OCI-LY3 (cell line): ENCODE measurements around the gene HMCN1.

Experiments
- CTCF ChIP-seq: fragments of 200-600, 300-600 bp; sonication (generic); IDR thresholded peaks from 2 replicates; pipeline ENCODE4 v1.5.1; 2014; ENCODE audit warnings: antibody characterized with exemption, low read length, low read depth
- EZH2phosphoT487 ChIP-seq: fragments of 200-600 bp; shearing (Covaris generic); IDR thresholded peaks from 2 replicates; pipeline ENCODE4 v1.6.1; 2018; ENCODE audit warnings: antibody characterized with exemption, mixed run types, low read depth

GRCh38 chr1:185811073-185811709 lies 77.0 kb downstream of the HMCN1 start:
- TF ChIP-seq CTCF (no peak), EZH2phosphoT487 (no peak)
